GM19351 (cell line): Measurements from ENCODE around the gene IRF3.

ENCODE experiments used
- ATAC-seq: cut with Tn5 transposase; IDR thresholded peaks from one replicate; pipeline ENCODE4 v1.9.1; 2021; ENCODE audit warnings: mild to moderate bottlenecking, moderate library complexity; ENCODE audit not compliant: unreplicated experiment

IRF3 gene

GRCh38 chr19:49687566-49688316 is 22.1 kb upstream of the IRF3 start:
- ATAC-seq = no peak

- ATAC-seq = no peak
Observed at GRCh38 chr19:49687150-49687549, 21.5 kb upstream of the IRF3 start.

GRCh38 chr19:49686503-49687088 is 20.9 kb upstream of the IRF3 start:
- ATAC-seq = no peak

- ATAC-seq = no peak
Observed at GRCh38 chr19:49685845-49686332, 20.2 kb upstream of the IRF3 start.

- no peak for ATAC-seq
Observed at GRCh38 chr19:49684983-49685553, 19.4 kb upstream of the IRF3 start.

DNA sequence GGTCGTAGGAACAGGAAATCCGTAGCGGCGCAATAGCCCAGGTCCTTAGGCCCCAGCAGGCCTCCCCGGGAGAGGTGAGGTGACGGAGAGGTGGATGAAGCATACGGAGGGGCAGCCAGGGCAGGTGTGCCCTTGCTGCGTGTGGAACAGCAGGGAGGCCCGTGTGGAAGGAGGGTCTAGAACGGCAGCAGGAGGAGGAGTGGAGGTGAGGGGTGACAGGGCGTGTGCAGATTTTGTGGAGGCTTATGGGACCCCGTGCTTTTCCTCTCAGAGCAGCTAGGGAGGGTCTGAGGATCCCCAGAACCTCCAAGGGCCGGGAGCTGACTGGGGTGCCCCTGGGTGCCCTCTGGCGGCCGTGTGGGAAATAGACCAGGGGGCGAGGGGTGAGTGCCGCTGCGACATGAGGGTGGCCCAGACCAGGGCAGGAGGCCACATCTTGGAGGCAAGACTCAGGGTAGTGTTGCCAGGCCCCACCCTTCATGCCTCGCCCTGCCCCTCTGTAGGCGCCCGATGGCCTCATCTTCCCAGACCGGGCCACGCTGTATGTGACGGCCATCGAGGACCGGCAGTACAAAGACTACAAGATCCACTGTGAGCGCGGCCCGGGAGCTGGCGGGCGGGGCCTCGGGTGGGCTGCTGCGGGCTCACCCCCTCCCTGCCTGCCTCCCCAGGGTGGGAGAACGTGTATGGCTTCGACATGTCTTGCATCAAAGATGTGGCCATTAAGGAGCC is 18.8 kb upstream of the IRF3 start:
- no peak for ATAC-seq

DNA sequence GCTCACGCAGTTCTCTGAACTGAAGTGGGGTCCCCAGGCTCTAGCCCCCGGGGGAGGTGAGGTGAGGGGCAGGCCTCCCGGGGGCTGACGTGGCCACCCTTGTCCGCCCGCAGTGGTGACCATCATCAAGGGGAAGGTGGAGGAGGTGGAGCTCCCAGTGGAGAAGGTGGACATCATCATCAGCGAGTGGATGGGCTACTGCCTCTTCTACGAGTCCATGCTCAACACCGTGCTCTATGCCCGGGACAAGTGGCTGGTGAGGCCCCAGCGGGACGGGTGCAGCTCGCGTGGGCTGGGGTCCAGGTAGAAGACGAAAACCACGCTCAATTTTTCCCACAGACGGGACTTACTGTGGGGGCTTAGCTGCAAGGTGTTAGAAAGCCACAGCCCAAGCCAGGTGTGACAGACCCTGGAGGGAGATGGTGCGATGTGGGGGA is 18.2 kb upstream of the IRF3 start:
- no peak for ATAC-seq

DNA sequence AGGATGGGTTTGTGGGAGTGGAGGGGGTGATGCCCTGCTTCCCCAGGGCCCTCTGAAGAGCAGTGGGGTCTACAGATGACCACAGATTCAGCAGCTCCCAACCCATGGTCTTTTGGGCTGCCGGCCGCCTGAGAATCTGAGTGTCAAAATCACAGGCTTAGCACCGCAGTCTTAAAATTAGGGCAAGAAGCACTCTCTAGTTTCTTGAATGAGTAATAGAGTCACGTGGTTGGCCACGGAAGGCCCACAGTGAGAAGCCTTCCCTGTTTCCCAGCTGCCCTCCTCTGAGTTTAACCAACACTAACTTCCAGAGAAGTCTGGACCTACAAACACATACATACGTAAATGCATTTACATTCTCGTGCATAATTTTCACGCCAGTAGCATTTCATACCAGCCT is 16.6 kb upstream of the IRF3 start:
- no peak for ATAC-seq

GRCh38 chr19:49681830-49682229 is 16.2 kb upstream of the IRF3 start:
- ATAC-seq = no peak

GRCh38 chr19:49680421-49681351 is 15.0 kb upstream of the IRF3 start:
- ATAC-seq = no peak

DNA sequence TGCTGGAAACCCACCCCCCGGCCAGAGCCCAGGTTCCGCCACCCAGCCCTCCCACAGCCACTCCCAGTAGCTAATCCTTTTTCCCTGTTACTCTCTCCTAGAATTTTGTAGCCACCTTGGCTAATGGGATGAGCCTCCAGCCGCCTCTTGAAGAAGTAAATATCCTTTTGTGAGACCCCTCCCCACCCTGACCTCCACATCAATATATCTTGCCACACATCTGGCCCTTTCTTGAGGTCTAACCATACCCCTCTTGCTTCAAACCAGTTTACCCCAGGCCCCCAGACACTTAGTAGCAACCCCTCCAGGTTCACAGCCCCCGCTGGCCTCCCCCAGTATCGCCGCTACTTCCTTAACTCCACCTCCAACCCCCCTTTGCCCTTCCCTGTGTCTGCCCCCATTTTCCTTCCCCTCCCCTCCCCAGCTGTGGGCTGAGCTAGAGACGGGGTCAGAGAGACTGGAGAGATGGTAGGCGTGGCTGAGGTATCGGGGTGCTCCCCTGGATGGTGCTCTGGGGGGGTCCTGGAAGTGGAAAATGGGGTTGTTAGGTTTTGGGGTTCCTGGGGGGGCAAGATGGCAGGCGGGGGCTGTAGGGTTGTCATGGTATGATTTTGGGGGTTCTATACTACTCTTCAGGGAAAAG is 14.2 kb upstream of the IRF3 start:
- ATAC-seq = no peak

DNA sequence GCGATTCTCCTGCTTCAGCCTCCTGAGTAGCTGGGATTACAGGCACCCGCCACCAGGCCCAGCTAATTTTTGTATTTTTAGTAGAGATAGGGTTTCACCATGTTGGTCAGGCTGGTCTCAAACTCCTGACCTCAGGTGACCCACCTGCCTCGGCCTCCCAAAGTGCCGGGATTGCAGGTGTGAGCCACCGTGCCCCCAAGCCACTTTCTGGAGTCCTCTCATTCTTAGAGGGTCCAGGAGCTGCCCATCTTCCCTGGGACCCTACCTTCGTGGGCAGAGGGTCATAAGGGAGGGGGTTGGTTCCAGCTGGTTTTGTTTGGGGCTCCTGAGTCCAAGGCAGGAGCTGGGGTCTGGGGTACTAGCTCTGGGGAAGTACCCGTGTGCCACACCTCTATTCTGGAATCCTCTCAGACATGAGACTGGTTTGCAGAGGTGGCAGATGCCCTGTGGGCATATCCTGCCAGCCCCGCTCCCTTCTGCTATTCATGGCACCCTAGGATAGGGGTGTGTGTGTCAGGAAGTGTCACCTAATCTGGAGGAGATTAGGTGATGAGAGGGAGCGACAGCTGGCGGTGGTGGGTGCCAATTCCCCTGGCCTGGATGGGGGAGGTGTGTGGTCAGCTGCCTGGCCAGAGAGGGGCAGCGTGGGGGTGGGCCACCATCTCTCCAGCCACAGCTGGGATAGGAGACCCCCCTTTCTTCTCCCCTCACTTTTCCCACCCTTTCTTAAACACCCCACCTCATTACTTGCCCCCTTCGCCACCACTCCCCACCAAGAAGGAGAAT is 13.5 kb upstream of the IRF3 start:
- ATAC-seq = no peak

- ATAC-seq = no peak
Observed at GRCh38 chr19:49677901-49678674, 12.4 kb upstream of the IRF3 start.

DNA sequence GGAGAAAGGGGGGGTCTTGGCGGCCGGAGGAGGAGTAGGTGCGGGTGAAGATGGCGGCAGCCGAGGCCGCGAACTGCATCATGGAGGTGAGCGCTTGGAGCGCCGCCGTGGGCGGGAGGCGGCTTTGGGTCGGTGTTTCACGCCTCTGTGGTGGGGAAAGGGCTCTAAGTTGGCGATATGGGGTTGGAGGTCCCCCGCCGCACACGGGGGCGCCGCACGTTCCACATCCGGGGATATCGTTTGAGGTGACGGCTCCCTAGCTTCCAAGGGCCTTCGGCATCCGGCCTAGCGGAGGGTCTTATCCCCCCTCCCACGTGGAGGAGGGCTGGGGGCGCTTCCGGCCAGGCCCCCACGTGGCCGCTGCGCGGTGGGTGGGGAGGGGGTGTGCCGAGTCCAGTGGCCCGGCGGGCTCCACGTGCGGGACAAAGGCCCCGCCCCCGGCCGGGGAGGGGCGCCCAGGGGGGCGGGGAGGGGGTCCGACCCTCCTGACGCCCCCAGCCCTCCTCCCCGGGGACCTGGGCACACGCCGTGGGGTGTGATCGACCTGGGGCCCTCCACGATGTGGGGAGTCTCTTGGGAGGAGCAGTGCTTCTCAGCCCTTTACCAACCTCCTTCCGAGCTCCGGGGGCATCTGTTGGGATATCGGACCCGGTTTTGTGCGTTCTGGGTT is 11.7 kb upstream of the IRF3 start, which contains the start of gene PRMT1:
PRMT1 (plus strand) TSS at position 41 of the 670 bp plus-strand sequence; CDS start at position 51, 10 bp downstream.
- ATAC-seq = no peak

GRCh38 chr19:49676784-49677230 is 11.2 kb upstream of the IRF3 start:
- peak; percentile 64 for ATAC-seq

DNA sequence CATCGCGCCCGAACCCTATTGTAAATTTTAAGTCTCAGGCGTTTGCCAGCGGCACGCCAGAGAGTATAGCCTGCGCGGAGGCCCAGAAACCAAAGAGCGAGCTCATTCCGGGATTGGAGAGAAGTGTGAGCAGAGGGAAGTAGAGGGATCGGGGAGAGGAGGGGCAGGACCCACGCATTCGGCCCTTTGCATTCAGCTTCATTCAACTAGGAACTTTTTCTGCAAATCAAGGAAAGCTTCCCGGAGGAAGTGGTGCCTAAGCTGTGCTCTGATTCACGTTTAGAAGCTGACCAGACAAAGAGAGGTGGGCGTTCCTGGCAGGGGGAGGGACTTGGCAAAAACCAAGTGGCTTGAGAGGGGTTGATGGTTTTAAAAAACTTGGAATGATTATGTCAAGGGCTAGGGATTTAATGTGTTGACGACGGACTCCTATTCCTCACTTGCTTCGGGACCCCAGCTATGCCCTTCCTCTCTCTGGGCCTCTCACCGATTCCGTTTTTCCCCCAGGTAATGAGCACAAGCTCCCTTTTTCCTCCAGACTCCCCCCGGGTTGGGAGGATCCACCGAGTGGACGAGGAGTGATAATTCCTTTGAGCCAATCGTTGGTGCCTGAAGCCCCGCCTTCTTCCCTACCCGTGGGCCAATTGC is 10.6 kb upstream of the IRF3 start:
- no peak for ATAC-seq
